NCI-H345 (cell line): ENCODE measurements around the gene SDS.

Experiments
- DNase-seq: peaks from one replicate; lab custom pipeline; 2025; lab: John Stamatoyannopoulos, UW

The SDS gene

DNA sequence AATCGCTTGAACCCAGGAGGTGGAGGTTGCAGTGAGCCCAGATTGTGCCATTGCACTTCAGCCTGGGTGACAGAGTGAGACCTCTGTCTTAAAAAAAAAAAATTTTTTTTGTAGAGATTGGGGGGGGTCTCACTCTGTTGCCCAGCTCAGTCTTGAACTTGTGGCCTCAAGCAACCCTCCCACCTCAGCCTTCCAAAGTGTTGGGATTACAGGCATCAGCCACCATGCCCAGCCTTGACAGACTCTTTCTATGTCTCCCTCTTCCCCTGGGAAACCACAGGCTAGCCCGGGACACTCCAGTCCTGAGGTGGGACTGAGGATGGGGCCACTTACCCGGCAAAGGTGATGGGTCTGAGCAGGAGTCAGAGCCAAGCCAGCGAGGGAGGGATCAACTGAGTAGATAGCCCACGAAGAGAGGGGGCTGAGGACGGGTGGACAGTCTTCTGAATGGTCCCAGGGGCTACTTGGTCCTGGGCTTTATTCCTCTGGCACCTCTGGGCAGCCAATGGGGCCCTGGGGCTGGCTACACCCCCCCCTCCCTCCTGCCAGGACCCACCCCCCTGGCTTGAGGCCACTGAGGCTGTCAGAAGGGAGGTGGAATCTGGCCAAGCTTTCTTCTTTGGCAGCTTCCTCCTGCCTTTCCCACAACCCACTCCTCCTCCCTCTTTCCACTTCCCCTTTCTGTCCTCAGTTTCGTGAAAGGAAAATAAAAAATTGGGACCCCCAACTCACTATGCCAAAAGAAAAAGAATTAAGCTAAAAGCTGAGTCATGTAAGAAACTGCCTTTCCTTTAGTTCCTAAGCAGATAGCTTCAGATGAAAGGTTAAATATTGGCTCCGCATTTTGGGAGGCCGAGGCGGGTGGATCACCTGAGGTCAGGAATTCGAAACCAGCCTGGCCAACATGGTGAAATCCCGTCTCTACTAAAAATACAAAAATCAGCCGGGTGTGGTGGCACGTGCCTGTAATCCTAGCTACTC lies at the start of gene SDS:
Gene SDS (minus strand): TSS at position 453 of the 981 bp plus-strand sequence. CDS start 4,179 bp downstream, outside the sequence.
- no peak for DNase-seq

- DNase-seq = no peak
These were observed 49.6 kb upstream of the SDS start for GRCh38 chr12:113453330-113453729.

- DNase-seq = no peak
These were observed 48.8 kb upstream of the SDS start for GRCh38 chr12:113452458-113452857.

- no peak for DNase-seq
These were observed 46.2 kb upstream of the SDS start for GRCh38 chr12:113449839-113450238.

DNA sequence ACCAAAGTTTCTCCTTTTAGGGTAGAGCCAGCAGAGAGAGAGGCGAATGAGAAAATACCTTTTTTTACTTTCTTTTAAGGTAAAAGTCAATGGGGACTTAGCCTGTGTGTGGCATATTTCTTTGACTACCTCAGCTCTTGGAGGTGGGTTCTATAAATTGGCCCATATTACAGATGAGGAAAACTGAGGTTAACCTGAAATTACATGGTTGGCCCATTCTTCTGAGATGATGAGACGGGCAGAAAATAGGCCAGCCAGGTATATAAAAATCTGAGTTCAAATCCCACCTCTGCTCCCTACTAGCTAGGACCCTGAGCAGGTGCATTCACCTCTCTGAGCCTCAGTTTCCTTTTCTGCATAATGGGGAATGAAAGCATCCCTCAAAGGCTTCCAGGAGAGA lies 45.6 kb upstream of the SDS start:
- no peak for DNase-seq

DNA sequence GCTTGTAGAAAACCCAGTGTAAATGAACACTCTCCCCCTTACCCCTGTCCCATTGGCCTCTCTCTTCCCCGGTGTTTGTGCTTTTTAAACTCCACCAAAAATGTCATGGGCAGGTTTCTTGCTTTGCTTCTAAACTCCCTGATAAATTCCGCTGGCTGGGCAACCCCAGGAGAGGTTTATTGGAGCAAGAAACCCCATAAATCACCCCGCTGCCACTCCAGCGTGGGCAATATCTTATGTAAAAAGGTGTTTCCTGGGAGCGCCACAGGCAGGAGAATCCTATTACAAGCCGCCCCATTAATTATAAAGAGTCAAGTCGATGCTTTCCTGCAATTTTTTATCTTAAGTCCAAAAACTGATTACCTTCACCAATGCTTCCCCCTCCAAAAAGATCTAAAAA lies 45.2 kb upstream of the SDS start:
- DNase-seq = no peak

- DNase-seq = no peak
These were observed 42.0 kb upstream of the SDS start for GRCh38 chr12:113445544-113446171.

- no peak for DNase-seq
These were observed 39.4 kb upstream of the SDS start for GRCh38 chr12:113443030-113443539.

DNA sequence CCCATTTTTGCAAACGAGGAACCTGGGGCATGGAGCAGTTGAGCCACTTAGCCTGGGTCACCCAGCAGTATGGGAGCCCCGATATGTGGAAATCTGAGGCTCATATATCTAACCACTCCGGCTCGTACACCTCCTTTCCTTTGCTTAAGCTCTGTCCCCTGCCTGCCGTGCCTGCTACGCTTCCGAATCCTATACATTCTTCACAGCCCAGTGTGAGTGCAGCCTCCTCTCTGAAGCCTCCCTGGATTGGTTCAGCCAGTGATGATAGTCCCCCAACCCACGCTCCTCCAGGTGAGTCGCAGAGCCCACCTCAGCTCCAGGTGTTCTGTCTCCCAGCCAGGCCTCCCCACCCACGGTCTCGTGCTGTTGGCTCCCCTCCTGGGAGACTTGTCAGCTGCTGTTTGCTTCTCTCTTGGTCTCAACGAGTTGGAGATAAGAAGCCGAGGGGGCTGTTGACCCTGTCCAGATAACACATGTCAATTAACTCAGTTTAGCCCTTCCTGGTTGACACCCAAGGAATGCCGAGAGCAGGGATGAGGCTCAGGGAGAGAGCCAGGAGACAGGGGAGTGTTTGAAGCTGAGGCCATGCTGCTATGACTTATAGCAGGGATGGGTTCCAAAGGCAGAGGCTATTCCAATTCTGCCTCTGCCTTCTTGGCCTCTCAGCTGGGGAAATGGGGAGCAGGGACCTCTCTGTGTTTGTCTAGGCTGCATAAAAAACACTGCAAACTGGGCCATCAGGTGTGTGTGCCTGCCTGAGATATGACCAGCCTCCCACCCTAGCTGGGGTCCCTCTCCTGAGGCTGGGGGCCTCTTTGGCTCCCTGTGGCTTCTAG lies 37.5 kb upstream of the SDS start:
- DNase-seq = no peak

GRCh38 chr12:113440336-113440735 lies 36.6 kb upstream of the SDS start:
- no peak for DNase-seq

DNA sequence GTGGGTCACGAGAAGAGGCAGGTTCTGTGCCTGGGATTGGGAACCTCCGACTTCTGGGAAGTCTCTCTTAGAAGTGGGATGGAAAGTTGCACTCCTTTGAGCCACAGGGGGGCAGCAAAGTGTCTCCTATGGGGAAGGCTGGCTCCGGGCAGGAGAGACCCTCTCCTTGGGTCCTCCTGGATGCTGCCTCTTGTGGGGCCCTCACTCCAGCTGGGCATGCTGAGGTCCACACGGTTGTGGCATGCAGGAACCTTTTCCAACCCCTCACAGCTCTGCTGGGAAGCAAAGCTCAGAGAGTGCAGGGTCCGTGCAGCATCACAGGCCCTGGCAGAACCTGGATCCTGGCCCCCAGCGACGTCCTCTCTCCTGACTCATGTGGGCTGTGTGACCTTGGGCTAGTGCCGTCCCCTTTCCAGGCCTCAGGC lies 35.9 kb upstream of the SDS start:
- DNase-seq = peak; percentile 43

- DNase-seq = no peak
These were observed 35.6 kb upstream of the SDS start for GRCh38 chr12:113439301-113439597.

DNA sequence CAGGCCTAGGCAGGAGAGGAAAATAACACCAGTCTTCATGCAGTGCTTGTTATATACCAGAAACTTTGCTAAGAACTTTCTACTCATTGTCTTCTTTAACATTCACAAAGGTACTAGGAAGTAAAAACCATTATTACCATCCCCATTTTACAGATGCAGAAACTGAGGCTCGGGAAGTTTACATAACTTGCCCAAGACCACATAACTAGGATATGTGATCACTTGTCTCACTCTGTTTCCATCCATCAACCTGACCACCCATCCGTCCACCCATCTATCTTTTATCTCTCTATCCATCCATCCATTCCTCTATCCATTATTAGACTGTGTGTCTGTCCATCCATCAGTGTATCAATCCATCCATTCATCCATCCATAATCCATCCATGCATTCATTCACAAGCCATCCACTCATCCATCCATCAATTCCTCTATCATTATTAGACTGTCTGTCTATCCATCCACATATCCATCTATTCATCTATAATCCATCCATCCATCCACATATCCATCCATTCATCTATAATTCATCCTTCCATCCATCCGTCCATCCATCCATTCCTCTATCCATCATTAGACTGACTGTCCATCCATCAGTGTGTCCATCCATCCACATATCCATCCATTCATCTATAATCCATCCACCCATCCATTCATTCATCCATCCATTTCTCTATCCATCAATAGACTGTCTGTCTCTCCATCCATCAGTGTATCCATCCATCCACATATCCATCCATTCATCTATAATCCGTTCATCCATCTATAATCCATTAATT lies 35.0 kb upstream of the SDS start:
- no peak for DNase-seq

- DNase-seq = no peak
These were observed 34.0 kb upstream of the SDS start for GRCh38 chr12:113437729-113438100.

GRCh38 chr12:113436993-113437728 lies 33.5 kb upstream of the SDS start:
- DNase-seq = no peak

DNA sequence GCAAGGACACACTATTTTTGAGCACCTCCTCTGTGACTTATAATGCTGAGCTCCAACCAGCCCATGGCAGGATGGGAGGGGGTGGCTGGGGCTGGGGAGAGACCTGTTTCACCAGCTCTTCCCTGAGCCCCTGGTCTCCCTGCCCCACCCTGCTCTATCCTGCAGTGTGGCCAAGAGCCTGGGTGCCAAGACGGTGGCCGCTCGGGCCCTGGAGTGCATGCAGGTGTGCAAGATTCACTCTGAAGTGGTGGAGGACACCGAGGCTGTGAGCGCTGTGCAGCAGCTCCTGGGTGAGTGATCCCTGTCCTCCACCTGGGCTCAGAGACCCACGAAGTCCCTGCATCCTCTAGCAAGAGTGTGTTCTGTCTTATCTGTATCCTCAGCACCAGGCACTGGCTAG lies 32.9 kb upstream of the SDS start:
- DNase-seq = no peak

- DNase-seq = no peak
These were observed 31.7 kb upstream of the SDS start for GRCh38 chr12:113435367-113435766.

GRCh38 chr12:113432986-113433385 lies 29.3 kb upstream of the SDS start:
- DNase-seq = no peak

DNA sequence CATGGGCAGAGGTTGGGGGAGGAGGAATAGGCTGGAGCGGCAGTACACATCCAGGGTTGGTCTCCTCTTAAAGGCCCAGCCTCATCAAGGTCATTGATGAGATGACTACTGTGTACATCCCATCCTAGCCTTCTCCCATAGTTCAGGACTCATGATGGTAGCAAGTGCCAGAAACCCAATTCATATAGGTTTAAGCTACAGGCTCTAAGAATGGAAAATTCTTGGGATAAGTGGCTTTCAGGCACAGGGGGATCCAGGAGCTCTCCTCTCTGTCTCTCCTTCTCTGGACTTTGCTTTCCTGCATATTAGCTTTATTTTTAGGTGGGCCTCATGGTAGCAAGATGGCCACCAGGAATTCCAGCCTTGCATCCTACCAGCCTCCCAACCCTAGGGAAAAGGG lies 24.8 kb upstream of the SDS start:
- DNase-seq = no peak

- DNase-seq = no peak
These were observed 24.2 kb upstream of the SDS start for GRCh38 chr12:113427882-113428281.

GRCh38 chr12:113425960-113426453 lies 22.3 kb upstream of the SDS start:
- no peak for DNase-seq
